Lower leg skin (tissue), 4 donors: Measurements from ENCODE around the gene SKI. TPM values are rescaled to one million over a fixed set of nuclear protein-coding genes. Genes with fewer than 3 reads are reported as not detected.

ENCODE experiments used
- DNase-seq, 2 donors: peaks; one replicate each; pipeline ENCODE4 v3.0.0-alpha.2; 2019; ENCODE audit warnings: low spot score in 2 of 2
- H3K4me3 ChIP-seq: fragments of 200-600 bp; sonication (generic); 2 replicates; pipeline ENCODE4 v1.5.1; 2017; ENCODE audit warnings: mild to moderate bottlenecking, low read depth; ENCODE audit not compliant: poor library complexity, severe bottlenecking
- POLR2A ChIP-seq, 2 donors: fragments of 450-650 bp; IDR thresholded peaks; one replicate each; pipeline ENCODE4 v1.6.1; 2016 to 2017; ENCODE audit warnings: antibody characterized with exemption in 2 of 2, mild to moderate bottlenecking in 1 of 2, moderate library complexity in 1 of 2
- WGBS, 2 donors: methylation state at CpG; one replicate each; pipeline ENCODE4 v1.1.5; 2018; 5-methylcytosine and 5-hydroxymethylcytosine counted together
- intact Hi-C: fragments of 100-400 bp; cut with DNase I; formaldehyde crosslinking; loops from one replicate; pipeline ENCODE4 v1.15.0; 2023; ENCODE audit warnings: low total_unique reads
- total RNA-seq, 4 donors: library from RNA; depleted of rRNA; stranded (reverse); fragments of >200 nt; gene quantifications; one replicate each; pipeline ENCODE4 v1.1.0, GENCODE V29; 2016
- TF ChIP-seq, protein P1 (sequence below), 3 donors: fragments of 450-650 bp; IDR thresholded peaks; one replicate each; pipeline ENCODE4 v1.5.1; 2016; ENCODE audit warnings: antibody characterized with exemption in 3 of 3, mild to moderate bottlenecking in 3 of 3, moderate library complexity in 2 of 3

SKI gene
- total RNA-seq, 4 donors from 2014 or later = 67.3 to 80.8 (median 75.4) TPM

DNA sequence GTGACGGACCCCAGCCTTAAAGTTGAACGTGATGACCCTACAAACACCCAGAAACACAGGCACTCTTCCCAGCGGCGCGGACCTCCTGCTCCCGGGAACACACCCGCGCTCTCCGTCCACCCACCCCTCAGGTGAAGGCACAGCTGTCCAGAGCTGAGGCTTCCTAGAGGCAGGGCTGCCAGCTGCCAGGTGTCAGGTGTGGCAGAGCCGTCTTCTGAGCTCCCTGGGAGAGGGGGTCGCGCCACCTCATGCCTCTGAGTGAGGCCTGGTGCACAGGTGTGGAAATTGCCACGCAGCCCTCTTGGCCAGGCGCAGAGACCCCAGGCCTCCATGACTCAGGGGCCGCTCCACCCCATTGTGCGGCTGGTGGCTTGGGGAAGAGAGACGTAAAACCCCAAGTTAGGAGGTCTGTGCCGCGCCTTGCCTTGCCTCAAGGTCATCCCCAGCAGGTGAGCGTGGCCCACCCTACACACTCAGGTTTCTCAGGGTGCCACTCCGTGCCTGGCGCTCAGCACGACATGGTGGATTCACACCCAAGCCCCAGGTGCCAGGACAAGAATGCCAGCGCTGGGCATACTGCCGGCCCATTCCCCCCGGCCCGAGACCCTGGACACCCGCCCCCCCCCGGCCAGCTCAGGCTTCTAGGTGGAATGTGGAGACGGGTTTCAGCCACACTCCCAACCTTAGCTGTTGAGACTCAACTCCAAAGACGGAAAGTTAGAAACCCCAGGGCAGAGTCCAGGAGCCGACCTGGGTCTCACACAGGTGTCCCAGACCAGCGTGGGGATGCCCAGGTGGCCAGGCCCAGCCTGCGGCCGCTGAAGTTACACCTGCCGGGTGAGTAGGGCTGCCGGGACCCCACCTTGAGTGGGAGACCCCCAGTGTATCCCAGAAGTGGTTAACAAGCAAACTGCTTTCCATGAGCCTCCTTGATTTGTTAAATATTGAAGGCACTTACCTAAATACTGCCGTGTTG lies 42.0 kb upstream of the SKI start:
- WGBS, 2 donors = 88 to 91% methylated on average over 30 to 32 of the region's 38 CpGs
- TF ChIP-seq, protein P1, sequence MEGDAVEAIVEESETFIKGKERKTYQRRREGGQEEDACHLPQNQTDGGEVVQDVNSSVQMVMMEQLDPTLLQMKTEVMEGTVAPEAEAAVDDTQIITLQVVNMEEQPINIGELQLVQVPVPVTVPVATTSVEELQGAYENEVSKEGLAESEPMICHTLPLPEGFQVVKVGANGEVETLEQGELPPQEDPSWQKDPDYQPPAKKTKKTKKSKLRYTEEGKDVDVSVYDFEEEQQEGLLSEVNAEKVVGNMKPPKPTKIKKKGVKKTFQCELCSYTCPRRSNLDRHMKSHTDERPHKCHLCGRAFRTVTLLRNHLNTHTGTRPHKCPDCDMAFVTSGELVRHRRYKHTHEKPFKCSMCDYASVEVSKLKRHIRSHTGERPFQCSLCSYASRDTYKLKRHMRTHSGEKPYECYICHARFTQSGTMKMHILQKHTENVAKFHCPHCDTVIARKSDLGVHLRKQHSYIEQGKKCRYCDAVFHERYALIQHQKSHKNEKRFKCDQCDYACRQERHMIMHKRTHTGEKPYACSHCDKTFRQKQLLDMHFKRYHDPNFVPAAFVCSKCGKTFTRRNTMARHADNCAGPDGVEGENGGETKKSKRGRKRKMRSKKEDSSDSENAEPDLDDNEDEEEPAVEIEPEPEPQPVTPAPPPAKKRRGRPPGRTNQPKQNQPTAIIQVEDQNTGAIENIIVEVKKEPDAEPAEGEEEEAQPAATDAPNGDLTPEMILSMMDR (IDR thresholded peaks at IDR 0.05) = no peak
- TF ChIP-seq POLR2A (IDR thresholded peaks at IDR 0.05) = no peak
- no peak for DNase-seq
- intact Hi-C loops = no loop called here
- no peak overlapping the region for H3K4me3 ChIP-seq

- intact Hi-C loops = no loop called here
- WGBS, 2 donors = 85 to 87% methylated on average over 9 of the region's 9 CpGs
- DNase-seq = no peak
- no peak overlapping the region for H3K4me3 ChIP-seq
- TF ChIP-seq, protein P1 (IDR thresholded peaks at IDR 0.05) = no peak
- no peak for TF ChIP-seq POLR2A (IDR thresholded peaks at IDR 0.05)
These were observed 41.2 kb upstream of the SKI start for GRCh38 chr1:2186901-2187300.

DNA sequence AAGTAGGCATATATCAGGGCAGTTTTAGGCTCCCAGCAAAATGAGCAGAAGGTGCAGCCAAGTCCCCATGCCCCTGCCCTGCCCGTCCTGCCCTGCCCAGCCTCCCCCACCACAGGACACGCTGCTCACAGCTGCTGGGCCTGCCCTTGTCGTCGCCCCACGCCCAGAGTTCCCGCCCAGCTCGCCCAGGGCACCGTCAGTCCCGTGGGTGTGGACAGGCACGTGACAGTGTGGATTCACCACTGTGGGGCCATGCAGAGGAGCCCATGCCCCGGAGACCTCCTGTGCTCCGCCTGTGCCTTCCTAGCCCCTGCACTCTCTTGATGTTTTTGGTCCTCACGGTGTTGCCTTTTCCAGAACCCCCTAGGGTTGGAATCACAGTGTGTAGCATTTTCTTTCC lies 40.5 kb upstream of the SKI start:
- intact Hi-C loops = no loop called here
- DNase-seq = no peak
- 30 to 60% methylated on average over 6 to 13 of the region's 13 CpGs for WGBS, 2 donors
- TF ChIP-seq, protein P1 (IDR thresholded peaks at IDR 0.05) = no peak
- TF ChIP-seq POLR2A (IDR thresholded peaks at IDR 0.05) = no peak
- no peak overlapping the region for H3K4me3 ChIP-seq

DNA sequence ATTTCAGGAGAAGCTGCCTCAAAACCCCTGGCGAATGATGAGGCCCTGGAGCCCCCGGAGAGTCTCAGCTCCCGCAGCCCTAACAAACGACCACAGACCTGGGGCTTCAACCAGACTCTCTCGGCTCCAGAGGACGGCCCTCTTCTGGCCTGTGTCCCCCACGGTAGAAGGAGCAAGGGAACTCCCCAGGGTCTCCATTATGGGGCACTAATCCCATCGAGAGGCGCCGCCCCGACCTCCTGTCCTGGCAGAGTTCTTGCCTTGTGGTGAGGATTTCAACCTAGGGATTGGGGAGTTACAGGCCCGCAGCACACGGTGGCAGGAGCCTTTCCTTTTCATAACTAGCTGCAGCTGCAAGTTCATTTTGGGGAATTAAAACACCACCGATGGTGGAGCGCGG lies 39.8 kb upstream of the SKI start:
- intact Hi-C loops = no loop called here
- TF ChIP-seq POLR2A (IDR thresholded peaks at IDR 0.05) = no peak
- TF ChIP-seq, protein P1 (IDR thresholded peaks at IDR 0.05) = no peak
- DNase-seq = no peak
- 88 to 94% methylated on average over 14 to 16 of the region's 16 CpGs for WGBS, 2 donors
- no peak overlapping the region for H3K4me3 ChIP-seq

GRCh38 chr1:2189459-2190425 lies 38.4 kb upstream of the SKI start:
- DNase-seq = peak; percentile 92 to 99
- TF ChIP-seq, protein P1 (IDR thresholded peaks at IDR 0.05) = no peak
- TF ChIP-seq POLR2A (IDR thresholded peaks at IDR 0.05) = no peak
- WGBS, 2 donors = 12 to 20% methylated on average over 45 to 52 of the region's 65 CpGs
- intact Hi-C loops = loop anchor here (10.0 kb wide), 1 partner anchor 125 kb away; no protein-coding TSS in a partner anchor
- peak overlapping the region; percentile 18 for H3K4me3 ChIP-seq
